Measurements from ENCODE around the gene PRODH2. TPM values are rescaled to one million over a fixed set of nuclear protein-coding genes. Genes with fewer than 3 reads are reported as not detected.

Gene PRODH2
- total RNA-seq, 1 experiment from 2014 or later, result 0.44 TPM

DNA sequence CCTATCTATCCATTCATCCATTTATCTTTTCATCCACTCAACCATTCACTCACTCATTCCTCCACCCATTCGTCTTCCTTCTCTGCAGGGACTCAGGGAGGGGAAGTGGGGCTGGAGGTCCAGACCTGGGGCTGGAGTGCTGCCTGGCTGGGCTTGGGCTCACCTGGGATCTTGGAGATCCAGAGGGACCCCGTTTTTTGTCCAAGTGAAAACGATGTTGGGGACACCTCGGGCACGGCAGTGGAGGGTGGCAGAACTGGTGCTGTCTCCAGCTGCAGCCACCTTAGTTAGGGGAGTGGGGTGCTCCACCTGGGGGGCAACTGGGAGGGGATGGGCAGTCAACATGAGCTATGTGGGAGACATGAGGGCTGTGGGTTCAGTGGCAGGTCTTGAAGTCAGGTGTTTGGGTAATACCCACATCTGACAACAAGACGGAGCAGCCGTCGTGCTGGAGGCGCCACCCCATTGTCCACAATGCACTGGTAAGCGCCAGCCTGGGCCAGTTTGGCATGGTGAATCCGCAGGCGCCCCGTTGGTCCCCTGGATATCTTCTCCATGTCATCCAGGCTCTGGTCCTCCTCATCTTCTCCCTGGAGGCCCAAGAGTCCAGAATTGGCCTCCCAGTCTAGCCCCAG is 29.4 kb upstream of the PRODH2 start:
- CTCF ChIA-PET, result no interaction called here
- POLR2A ChIA-PET, result no interaction called here
- no peaks in the 10 kb centered on the region for H4K20me1 ChIP-seq (ENCODE audit: insufficient read depth)
- no peak for DNase-seq (ENCODE audit: low read depth, low spot score)
- H2AFZ ChIP-seq (ENCODE audit: low read depth, low read length, poor library complexity, severe bottlenecking), result no peak overlapping the region
- H3K27me3 ChIP-seq (ENCODE audit: insufficient read depth, low read length), result peaks cover 1% of the 10 kb centered on the region; the same call in 1 of the 2 replicates
- no peak for ATAC-seq
- no peak overlapping the region for H3K27ac ChIP-seq (ENCODE audit: low read depth, low read length)
- H3K79me2 ChIP-seq (ENCODE audit: insufficient read depth, low read length), result no peaks in the 10 kb centered on the region
- H3K4me3 ChIP-seq (replicated peaks in 1 of 2; ENCODE audit: low read depth in 1 of 2, low read length in 2 of 2), result no peak overlapping the region
- no TSS peak for BruUV-seq (replicated peaks)
- no peaks in the 10 kb centered on the region for H3K9me3 ChIP-seq (ENCODE audit: control insufficient read depth in 1 of 2, insufficient read depth in 1 of 2, low read depth in 1 of 2, low read length in 2 of 2)
- no peaks in the 10 kb centered on the region for H3K36me3 ChIP-seq (ENCODE audit: control insufficient read depth in 1 of 2, insufficient read depth in 2 of 2, low read length in 2 of 2)
- TF ChIP-seq TCF7L2 (IDR thresholded peaks at IDR 0.05; ENCODE audit: borderline replicate concordance, extremely low read depth, insufficient read depth, insufficient read length) (no peak), SRF (IDR thresholded peaks at IDR 0.05; ENCODE audit: low read depth) (no peak), ATF3 (IDR thresholded peaks at IDR 0.05) (no peak), ZFX (IDR thresholded peaks at IDR 0.05) (no peak), POLR2AphosphoS5 (IDR thresholded peaks at IDR 0.05; ENCODE audit: low read depth, low read length) (no peak), RAD21 (IDR thresholded peaks at IDR 0.05; ENCODE audit: low read depth) (no peak), ELF1 (IDR thresholded peaks at IDR 0.05; ENCODE audit: borderline replicate concordance, low read depth) (no peak), EGR1 (IDR thresholded peaks at IDR 0.05; ENCODE audit: low read depth) (no peak), CTCF (IDR thresholded peaks at IDR 0.05 in 2 of 3, conservative IDR thresholded peaks at IDR 0.05 in 1 of 3; ENCODE audit: borderline replicate concordance in 1 of 3, insufficient read depth in 1 of 3, low read depth in 2 of 3, low read length in 2 of 3) (no peak), ZNF274 (IDR thresholded peaks at IDR 0.05; ENCODE audit: low read depth, low read length) (no peak), CEBPB (IDR thresholded peaks at IDR 0.05; ENCODE audit: low read depth) (no peak), JUND (IDR thresholded peaks at IDR 0.05) (no peak), POLR2A (IDR thresholded peaks at IDR 0.05; ENCODE audit: borderline replicate concordance, extremely low read depth, insufficient read depth, insufficient read length) (no peak), EZH2phosphoT487 (IDR thresholded peaks at IDR 0.05; ENCODE audit: borderline replicate concordance) (no peak), ZBTB33 (IDR thresholded peaks at IDR 0.05; ENCODE audit: extremely low read depth, insufficient replicate concordance, low read length) (no peak), SIN3A (IDR thresholded peaks at IDR 0.05; ENCODE audit: low read depth) (no peak), CBX3 (IDR thresholded peaks at IDR 0.05; ENCODE audit: low read depth) (no peak), YY1 (IDR thresholded peaks at IDR 0.05; ENCODE audit: extremely low read depth, insufficient replicate concordance, low read depth, low read length) (no peak)
- TF ChIP-seq, protein P1, sequence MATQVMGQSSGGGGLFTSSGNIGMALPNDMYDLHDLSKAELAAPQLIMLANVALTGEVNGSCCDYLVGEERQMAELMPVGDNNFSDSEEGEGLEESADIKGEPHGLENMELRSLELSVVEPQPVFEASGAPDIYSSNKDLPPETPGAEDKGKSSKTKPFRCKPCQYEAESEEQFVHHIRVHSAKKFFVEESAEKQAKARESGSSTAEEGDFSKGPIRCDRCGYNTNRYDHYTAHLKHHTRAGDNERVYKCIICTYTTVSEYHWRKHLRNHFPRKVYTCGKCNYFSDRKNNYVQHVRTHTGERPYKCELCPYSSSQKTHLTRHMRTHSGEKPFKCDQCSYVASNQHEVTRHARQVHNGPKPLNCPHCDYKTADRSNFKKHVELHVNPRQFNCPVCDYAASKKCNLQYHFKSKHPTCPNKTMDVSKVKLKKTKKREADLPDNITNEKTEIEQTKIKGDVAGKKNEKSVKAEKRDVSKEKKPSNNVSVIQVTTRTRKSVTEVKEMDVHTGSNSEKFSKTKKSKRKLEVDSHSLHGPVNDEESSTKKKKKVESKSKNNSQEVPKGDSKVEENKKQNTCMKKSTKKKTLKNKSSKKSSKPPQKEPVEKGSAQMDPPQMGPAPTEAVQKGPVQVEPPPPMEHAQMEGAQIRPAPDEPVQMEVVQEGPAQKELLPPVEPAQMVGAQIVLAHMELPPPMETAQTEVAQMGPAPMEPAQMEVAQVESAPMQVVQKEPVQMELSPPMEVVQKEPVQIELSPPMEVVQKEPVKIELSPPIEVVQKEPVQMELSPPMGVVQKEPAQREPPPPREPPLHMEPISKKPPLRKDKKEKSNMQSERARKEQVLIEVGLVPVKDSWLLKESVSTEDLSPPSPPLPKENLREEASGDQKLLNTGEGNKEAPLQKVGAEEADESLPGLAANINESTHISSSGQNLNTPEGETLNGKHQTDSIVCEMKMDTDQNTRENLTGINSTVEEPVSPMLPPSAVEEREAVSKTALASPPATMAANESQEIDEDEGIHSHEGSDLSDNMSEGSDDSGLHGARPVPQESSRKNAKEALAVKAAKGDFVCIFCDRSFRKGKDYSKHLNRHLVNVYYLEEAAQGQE (IDR thresholded peaks at IDR 0.05; ENCODE audit: low read depth), result no peak
- peaks cover 17 to 35% of the 10 kb centered on the region in 2 experiments; a peak in 3 of 4 replicates for H3K4me1 ChIP-seq (ENCODE audit: control insufficient read depth in 1 of 2, insufficient read depth in 2 of 2, low read length in 2 of 2)
- no peak overlapping the region for H3K4me2 ChIP-seq (ENCODE audit: low read length)
- RAD21 ChIA-PET (ENCODE audit: low non-redundant PET in 1 of 2, low total read pairs in 2 of 2, uncharacterized antibody in 2 of 2, unreplicated experiment in 2 of 2), result no interaction called here
- no peaks in the 10 kb centered on the region for H3K9me2 ChIP-seq (ENCODE audit: insufficient read depth)
- H3K9ac ChIP-seq (ENCODE audit: low read length), result no peak overlapping the region
- intact Hi-C loops (cut with micrococcal nuclease), result no loop called here
